H1 (cell line): Measurements from ENCODE around the gene SH3BP2. TPM values are rescaled to one million over a fixed set of nuclear protein-coding genes. Genes with fewer than 3 reads are reported as not detected.

Experiments
- CBX8 ChIP-seq: fragments of 300-800, 300-1000 bp; sonication (generic); IDR thresholded peaks from 2 replicates; pipeline ENCODE4 v1.7.1; 2016; ENCODE audit warnings: low read depth, low read length, borderline replicate concordance
- CTCF ChIP-seq, 3 experiments: IDR thresholded peaks; 1 replicate in 2 of 3; 2 replicates in 1 of 3; pipeline versions ENCODE4 v1.5.1 to v1.6.1; 2011; ENCODE audit warnings: low read length in 3 of 3, mild to moderate bottlenecking in 3 of 3, inconsistent platforms in 2 of 3, low read depth in 1 of 3, moderate library complexity in 1 of 3; ENCODE audit not compliant: insufficient read depth in 1 of 3; ENCODE audit errors: control extremely low read depth in 1 of 3
- KDM4A ChIP-seq: IDR thresholded peaks from one replicate; pipeline ENCODE4 v1.7.1; 2012; ENCODE audit warnings: low read depth, mild to moderate bottlenecking, moderate library complexity, low read length, inconsistent platforms; ENCODE audit not compliant: severe bottlenecking
- RXRA ChIP-seq: IDR thresholded peaks from 2 replicates; pipeline ENCODE4 v1.6.1; 2011; ENCODE audit warnings: low read depth, mild to moderate bottlenecking, low read length, moderate library complexity; ENCODE audit not compliant: insufficient read depth
- SAP30 ChIP-seq: fragments of 300-600 bp; sonication (generic); IDR thresholded peaks from 2 replicates; pipeline ENCODE4 v1.7.1; 2012; ENCODE audit warnings: low read length, moderate library complexity, mild to moderate bottlenecking, inconsistent platforms; ENCODE audit not compliant: insufficient read depth, insufficient replicate concordance
- SP4 ChIP-seq: IDR thresholded peaks from 2 replicates; pipeline ENCODE4 v1.6.1; 2012; ENCODE audit warnings: low read length, inconsistent platforms
- polyA plus RNA-seq, 7 experiments: library from polyadenylated mRNA; depleted of rRNA in 3 of 7; stranded (reverse) in 5 of 7; unstranded in 2 of 7; fragments of >200 nt in 5 of 7; fragments of 200-250 nt in 2 of 7; gene quantifications; 1 replicate in 5 of 7; 2 replicates in 1 of 7; 4 replicates in 1 of 7; pipeline versions ENCODE4 v1.2.1 to v1.2.3, GENCODE V29; 2011 to 2013; ENCODE audit warnings: missing spikeins in 2 of 7, mixed read lengths in 2 of 7
- total RNA-seq: library from RNA; stranded (reverse); fragmentation: NEBNext Ultra II Directional; extraction: Animal tissue kit (Norgen Biotek cat#: 25700); gene quantifications from 2 replicates; pipeline ENCODE4 v1.2.1, GENCODE V29; 2021
- TF ChIP-seq, protein P1 (sequence below): IDR thresholded peaks from 2 replicates; pipeline ENCODE4 v1.6.1; 2012; ENCODE audit warnings: inconsistent platforms

SH3BP2 gene
- total and polyA plus RNA-seq, 2 of the 8 experiments (the other 6 are each of a cell fraction or from before 2014, with no cell fraction given): 27.4 to 31.4 TPM

- TF ChIP-seq SAP30: no peak
- TF ChIP-seq CBX8: no peak
- TF ChIP-seq RXRA: no peak
- no peak for TF ChIP-seq CTCF (IDR thresholded peaks at IDR 0.05; ENCODE audit: control extremely low read depth in 1 of 3, insufficient read depth in 1 of 3, low read depth in 1 of 3, low read length in 3 of 3)
- TF ChIP-seq SP4: no peak
- no peak for TF ChIP-seq KDM4A
- TF ChIP-seq, protein P1, sequence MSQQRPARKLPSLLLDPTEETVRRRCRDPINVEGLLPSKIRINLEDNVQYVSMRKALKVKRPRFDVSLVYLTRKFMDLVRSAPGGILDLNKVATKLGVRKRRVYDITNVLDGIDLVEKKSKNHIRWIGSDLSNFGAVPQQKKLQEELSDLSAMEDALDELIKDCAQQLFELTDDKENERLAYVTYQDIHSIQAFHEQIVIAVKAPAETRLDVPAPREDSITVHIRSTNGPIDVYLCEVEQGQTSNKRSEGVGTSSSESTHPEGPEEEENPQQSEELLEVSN: no peak
These were observed 32.0 kb downstream of the SH3BP2 start (continued) for GRCh38 chr4:2824836-2825381.
